Measurements from ENCODE around the gene AIFM1. TPM values are rescaled to one million over a fixed set of nuclear protein-coding genes. Genes with fewer than 3 reads are reported as not detected.

The AIFM1 gene
- total RNA-seq, 1 experiment from 2014 or later = 52.7 TPM

- intact Hi-C loops (cut with micrococcal nuclease; ENCODE audit: unreplicated experiment) = no loop called here
- Mint-ChIP-seq H3K9me3 (ENCODE audit: low read depth, unreplicated experiment) (no peaks in the 10 kb centered on the region), H3K27me3 (ENCODE audit: unreplicated experiment) (no peaks in the 10 kb centered on the region), H3K4me3 (ENCODE audit: low read depth, unreplicated experiment) (no peak overlapping the region), H3K4me1 (ENCODE audit: low read depth, unreplicated experiment) (peaks cover 11% of the 10 kb centered on the region), H3K36me3 (ENCODE audit: insufficient read depth, unreplicated experiment) (peaks cover 15% of the 10 kb centered on the region), H3K27ac (ENCODE audit: unreplicated experiment) (no peak overlapping the region)
- no peak for DNase-seq
- CTCF ChIA-PET = interaction anchor here (0.6 kb wide), 1 partner anchor 589 kb away, joined by 3 read pairs; no protein-coding TSS in a partner anchor
- no TSS peak for BruUV-seq (replicated peaks)
- TF ChIP-seq CTCF (IDR thresholded peaks at IDR 0.05; ENCODE audit: unreplicated experiment) = no peak
Observed at GRCh38 chrX:130204647-130205046, 39.0 kb upstream of the AIFM1 start.

- no peak for DNase-seq
- no peaks in the 10 kb centered on the region for H3K27me3 Mint-ChIP-seq (ENCODE audit: unreplicated experiment)
- CTCF ChIA-PET = no interaction called here
- BruUV-seq (replicated peaks) = no TSS peak
- intact Hi-C loops (cut with micrococcal nuclease; ENCODE audit: unreplicated experiment) = loop anchor here (10.0 kb wide), 1 partner anchor 593 kb away; no protein-coding TSS in a partner anchor
- H3K4me1 Mint-ChIP-seq (ENCODE audit: low read depth, unreplicated experiment) = no peaks in the 10 kb centered on the region
- TF ChIP-seq CTCF (IDR thresholded peaks at IDR 0.05; ENCODE audit: unreplicated experiment) = no peak
- H3K36me3 Mint-ChIP-seq (ENCODE audit: insufficient read depth, unreplicated experiment) = no peaks in the 10 kb centered on the region
- H3K27ac Mint-ChIP-seq (ENCODE audit: unreplicated experiment) = no peak overlapping the region
- H3K4me3 Mint-ChIP-seq (ENCODE audit: low read depth, unreplicated experiment) = no peak overlapping the region
- no peaks in the 10 kb centered on the region for H3K9me3 Mint-ChIP-seq (ENCODE audit: low read depth, unreplicated experiment)
Observed at GRCh38 chrX:130197464-130197863, 31.8 kb upstream of the AIFM1 start.

- intact Hi-C loops (cut with micrococcal nuclease; ENCODE audit: unreplicated experiment) = loop anchor here (10.0 kb wide), 1 partner anchor 592 kb away; no protein-coding TSS in a partner anchor
Observed at GRCh38 chrX:130196466-130196865, 30.8 kb upstream of the AIFM1 start.

GRCh38 chrX:130190801-130191200 is 25.2 kb upstream of the AIFM1 start:
- no peak for TF ChIP-seq CTCF (IDR thresholded peaks at IDR 0.05; ENCODE audit: unreplicated experiment)
- Mint-ChIP-seq H3K4me3 (ENCODE audit: low read depth, unreplicated experiment) (no peak overlapping the region), H3K27ac (ENCODE audit: unreplicated experiment) (no peak overlapping the region), H3K9me3 (ENCODE audit: low read depth, unreplicated experiment) (no peaks in the 10 kb centered on the region), H3K36me3 (ENCODE audit: insufficient read depth, unreplicated experiment) (no peaks in the 10 kb centered on the region), H3K27me3 (ENCODE audit: unreplicated experiment) (peaks cover 6% of the 10 kb centered on the region), H3K4me1 (ENCODE audit: low read depth, unreplicated experiment) (no peaks in the 10 kb centered on the region)
- CTCF ChIA-PET = interaction anchor here (1.3 kb wide), 1 partner anchor 111 kb away, joined by 3 read pairs; no protein-coding TSS in a partner anchor
- no peak for DNase-seq
- intact Hi-C loops (cut with micrococcal nuclease; ENCODE audit: unreplicated experiment) = loop anchor here (10.0 kb wide), 1 partner anchor 586 kb away; no protein-coding TSS in a partner anchor
- no TSS peak for BruUV-seq (replicated peaks)

More at GRCh38 chrX:130196466-130196865, 30.8 kb upstream of the AIFM1 start:
- no peaks in the 10 kb centered on the region for H3K9me3 Mint-ChIP-seq (ENCODE audit: low read depth, unreplicated experiment)
- DNase-seq = no peak
- no peak overlapping the region for H3K27ac Mint-ChIP-seq (ENCODE audit: unreplicated experiment)
- no peak overlapping the region for H3K4me3 Mint-ChIP-seq (ENCODE audit: low read depth, unreplicated experiment)
- H3K27me3 Mint-ChIP-seq (ENCODE audit: unreplicated experiment) = no peaks in the 10 kb centered on the region
- CTCF ChIA-PET = interaction anchor here (0.7 kb wide), 1 partner anchor 69 kb away, joined by 3 read pairs; no protein-coding TSS in a partner anchor
- no peaks in the 10 kb centered on the region for H3K4me1 Mint-ChIP-seq (ENCODE audit: low read depth, unreplicated experiment)
- TF ChIP-seq CTCF (IDR thresholded peaks at IDR 0.05; ENCODE audit: unreplicated experiment) = no peak
- no peaks in the 10 kb centered on the region for H3K36me3 Mint-ChIP-seq (ENCODE audit: insufficient read depth, unreplicated experiment)
- no TSS peak for BruUV-seq (replicated peaks)
